H1 (cell line): ENCODE data around the gene FAIM2.

Source experiments
- CHD2 ChIP-seq: IDR thresholded peaks from 2 replicates; pipeline ENCODE4 v1.6.1; 2012; ENCODE audit warnings: low read length, improper control_type of control experiment
- CTCF ChIP-seq, 3 experiments: IDR thresholded peaks; 1 replicate in 2 of 3; 2 replicates in 1 of 3; pipeline versions ENCODE4 v1.5.1 to v1.6.1; 2011; ENCODE audit warnings: low read length in 3 of 3, mild to moderate bottlenecking in 3 of 3, inconsistent platforms in 2 of 3, low read depth in 1 of 3, moderate library complexity in 1 of 3; ENCODE audit not compliant: insufficient read depth in 1 of 3; ENCODE audit errors: control extremely low read depth in 1 of 3
- EGR1 ChIP-seq: IDR thresholded peaks from 2 replicates; pipeline ENCODE4 v1.6.1; 2011; ENCODE audit warnings: low read depth, low read length, borderline replicate concordance
- GTF2F1 ChIP-seq: IDR thresholded peaks from 2 replicates; pipeline ENCODE4 v1.6.1; 2012; ENCODE audit warnings: low read depth, low read length, improper control_type of control experiment, borderline replicate concordance
- JUND ChIP-seq: IDR thresholded peaks from 2 replicates; pipeline ENCODE4 v1.6.1; 2011; ENCODE audit warnings: mild to moderate bottlenecking, improper control_type of control experiment, low read length
- POLR2A ChIP-seq, 2 experiments: IDR thresholded peaks; 1 replicate in 1 of 2; 2 replicates in 1 of 2; pipeline ENCODE4 v1.6.1; 2011; ENCODE audit warnings: low read depth in 2 of 2, low read length in 2 of 2, mild to moderate bottlenecking in 2 of 2; ENCODE audit errors: control extremely low read depth in 1 of 2
- SIX5 ChIP-seq: IDR thresholded peaks from 2 replicates; pipeline ENCODE4 v1.6.1; 2011; ENCODE audit warnings: mild to moderate bottlenecking, low read depth, low read length
- TBP ChIP-seq: IDR thresholded peaks from 2 replicates; pipeline ENCODE4 v1.6.1; 2011; ENCODE audit warnings: low read depth, low read length, improper control_type of control experiment

- TF ChIP-seq POLR2A (IDR thresholded peaks at IDR 0.05; ENCODE audit: control extremely low read depth in 1 of 2, low read depth in 2 of 2, low read length in 2 of 2) (no peak), EGR1 (no peak), CTCF (IDR thresholded peaks at IDR 0.05; ENCODE audit: control extremely low read depth in 1 of 3, insufficient read depth in 1 of 3, low read depth in 1 of 3, low read length in 3 of 3) (no peak), CHD2 (no peak), GTF2F1 (no peak), SIX5 (no peak), TBP (no peak), JUND (no peak)
Measured at GRCh38 chr12:49920915-49921286, 17.2 kb upstream of the FAIM2 start.
